Panc1 (cell line): Measurements from ENCODE around the gene LCN6.
"Not testable (repeated sequence)": the region's sequence is repeated elsewhere in the genome, so short reads cannot be mapped to it uniquely, and the experiment has no call there.

Experiments
- TCF7L2 ChIP-seq: IDR thresholded peaks from 2 replicates; pipeline ENCODE4 v1.6.1; 2011; ENCODE audit warnings: mild to moderate bottlenecking, low read depth, low read length, inconsistent platforms
- TF ChIP-seq, protein P1 (sequence below): fragments of 450-650 bp; IDR thresholded peaks from 2 replicates; pipeline ENCODE4 v1.5.1; 2017; ENCODE audit warnings: mild to moderate bottlenecking

DNA sequence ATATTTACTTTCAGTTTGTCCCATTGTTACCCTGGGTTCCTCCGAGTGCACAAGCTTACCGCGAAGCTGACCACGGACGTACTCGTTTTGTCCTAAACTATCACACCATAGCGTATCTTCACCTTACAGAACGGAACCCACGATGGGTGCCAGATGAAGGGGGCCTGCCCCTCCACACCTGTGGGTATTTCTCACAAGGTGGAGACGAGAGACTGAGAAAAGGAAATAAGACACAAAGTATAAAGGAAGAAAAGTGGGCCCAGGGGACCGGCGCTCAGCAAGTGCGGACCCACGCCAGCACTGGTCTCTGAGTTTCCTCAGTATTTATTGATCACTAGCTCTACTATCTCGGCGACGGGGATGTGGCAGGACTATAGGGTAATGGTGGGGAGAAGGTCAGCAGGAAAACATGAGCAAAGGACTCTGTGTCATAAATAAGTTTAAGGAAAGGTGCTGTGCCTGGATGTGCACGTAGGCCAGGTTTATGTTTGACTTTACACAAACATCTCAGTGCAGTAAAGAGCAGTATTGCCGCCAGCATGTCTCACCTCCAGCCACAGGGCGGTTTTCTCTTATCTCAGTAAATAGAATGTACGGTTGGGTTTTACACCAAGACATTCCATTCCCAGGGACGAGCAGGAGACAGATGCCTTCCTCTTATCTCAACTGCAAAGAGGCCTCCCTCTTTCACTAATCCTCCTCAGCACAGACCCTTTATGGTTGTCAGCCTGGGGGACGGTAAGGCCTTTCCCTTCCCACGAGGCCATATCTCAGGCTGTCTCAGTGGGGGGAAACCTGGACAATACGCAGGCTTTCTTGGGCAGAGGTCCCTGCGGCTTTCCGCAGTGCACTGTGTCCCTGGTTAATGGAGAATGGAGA, 40.6 kb upstream of the LCN6 start:
- TF ChIP-seq, protein P1, sequence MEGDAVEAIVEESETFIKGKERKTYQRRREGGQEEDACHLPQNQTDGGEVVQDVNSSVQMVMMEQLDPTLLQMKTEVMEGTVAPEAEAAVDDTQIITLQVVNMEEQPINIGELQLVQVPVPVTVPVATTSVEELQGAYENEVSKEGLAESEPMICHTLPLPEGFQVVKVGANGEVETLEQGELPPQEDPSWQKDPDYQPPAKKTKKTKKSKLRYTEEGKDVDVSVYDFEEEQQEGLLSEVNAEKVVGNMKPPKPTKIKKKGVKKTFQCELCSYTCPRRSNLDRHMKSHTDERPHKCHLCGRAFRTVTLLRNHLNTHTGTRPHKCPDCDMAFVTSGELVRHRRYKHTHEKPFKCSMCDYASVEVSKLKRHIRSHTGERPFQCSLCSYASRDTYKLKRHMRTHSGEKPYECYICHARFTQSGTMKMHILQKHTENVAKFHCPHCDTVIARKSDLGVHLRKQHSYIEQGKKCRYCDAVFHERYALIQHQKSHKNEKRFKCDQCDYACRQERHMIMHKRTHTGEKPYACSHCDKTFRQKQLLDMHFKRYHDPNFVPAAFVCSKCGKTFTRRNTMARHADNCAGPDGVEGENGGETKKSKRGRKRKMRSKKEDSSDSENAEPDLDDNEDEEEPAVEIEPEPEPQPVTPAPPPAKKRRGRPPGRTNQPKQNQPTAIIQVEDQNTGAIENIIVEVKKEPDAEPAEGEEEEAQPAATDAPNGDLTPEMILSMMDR: not testable (repeated sequence)
- not testable (repeated sequence) for TF ChIP-seq TCF7L2
